GM19372 (cell line): ENCODE data around the gene CHCHD3.

Experiments used
- ATAC-seq: cut with Tn5 transposase; IDR thresholded peaks from one replicate; pipeline ENCODE4 v1.9.1; 2021; ENCODE audit warnings: mild to moderate bottlenecking, low read depth, moderate library complexity; ENCODE audit not compliant: unreplicated experiment

Gene CHCHD3

DNA sequence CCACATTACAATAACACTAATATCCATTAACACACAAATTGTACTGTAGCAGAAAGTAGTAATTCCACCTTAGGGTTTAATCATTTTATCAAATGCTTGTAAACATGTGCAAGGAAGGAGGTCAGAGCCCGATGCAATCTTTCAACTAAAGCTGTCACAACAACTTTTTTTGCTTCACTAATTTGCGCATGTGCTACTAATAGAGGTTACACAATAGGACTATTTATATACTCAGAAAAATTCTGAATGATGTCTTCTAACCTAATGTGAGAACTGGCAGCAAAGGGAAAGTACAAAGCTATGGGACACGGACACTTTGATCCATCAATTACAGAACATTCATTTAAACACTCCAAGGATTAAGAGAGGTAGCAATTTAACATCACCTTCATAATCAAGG is 244.4 kb downstream of the CHCHD3 start:
- ATAC-seq = no peak

DNA sequence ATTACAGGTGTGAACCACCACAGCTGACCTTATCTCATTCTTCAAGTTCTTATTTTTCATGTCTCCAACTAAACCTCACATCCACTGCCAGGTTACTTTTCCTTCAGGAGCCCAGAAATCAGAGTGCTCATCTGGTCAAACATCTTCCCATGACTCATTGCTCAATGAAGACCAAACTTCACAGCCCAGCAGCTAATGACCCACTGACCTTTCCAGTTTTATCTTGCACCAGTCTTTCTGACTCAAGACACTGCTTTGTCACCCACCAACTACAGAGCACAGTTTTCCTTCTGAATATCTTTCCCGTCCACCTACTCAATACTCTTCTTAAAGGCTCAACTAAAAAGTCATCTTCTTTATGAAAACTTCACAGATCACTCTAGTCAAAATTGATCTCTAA is 245.1 kb downstream of the CHCHD3 start:
- ATAC-seq = no peak

- ATAC-seq = no peak
These were observed 250.9 kb downstream of the CHCHD3 start for GRCh38 chr7:132830941-132831340.

DNA sequence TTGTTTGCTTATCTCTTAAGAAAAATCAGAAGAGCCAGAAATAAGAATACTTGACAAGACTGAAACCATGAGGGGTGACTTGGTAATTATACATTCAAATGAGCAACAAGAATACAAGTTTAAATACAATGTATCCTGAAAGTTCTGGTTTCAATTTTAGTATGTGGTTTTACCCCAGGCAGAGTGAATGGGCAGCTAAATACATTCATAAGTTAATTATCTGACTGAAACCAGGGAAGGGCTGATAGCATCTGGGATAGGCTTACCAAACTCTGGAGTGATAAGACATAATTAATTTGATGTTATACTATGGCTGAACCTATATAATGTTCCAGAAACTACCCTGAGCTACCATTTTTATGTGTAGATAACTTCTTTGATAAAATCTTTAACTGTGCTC is 253.4 kb downstream of the CHCHD3 start:
- no peak for ATAC-seq

DNA sequence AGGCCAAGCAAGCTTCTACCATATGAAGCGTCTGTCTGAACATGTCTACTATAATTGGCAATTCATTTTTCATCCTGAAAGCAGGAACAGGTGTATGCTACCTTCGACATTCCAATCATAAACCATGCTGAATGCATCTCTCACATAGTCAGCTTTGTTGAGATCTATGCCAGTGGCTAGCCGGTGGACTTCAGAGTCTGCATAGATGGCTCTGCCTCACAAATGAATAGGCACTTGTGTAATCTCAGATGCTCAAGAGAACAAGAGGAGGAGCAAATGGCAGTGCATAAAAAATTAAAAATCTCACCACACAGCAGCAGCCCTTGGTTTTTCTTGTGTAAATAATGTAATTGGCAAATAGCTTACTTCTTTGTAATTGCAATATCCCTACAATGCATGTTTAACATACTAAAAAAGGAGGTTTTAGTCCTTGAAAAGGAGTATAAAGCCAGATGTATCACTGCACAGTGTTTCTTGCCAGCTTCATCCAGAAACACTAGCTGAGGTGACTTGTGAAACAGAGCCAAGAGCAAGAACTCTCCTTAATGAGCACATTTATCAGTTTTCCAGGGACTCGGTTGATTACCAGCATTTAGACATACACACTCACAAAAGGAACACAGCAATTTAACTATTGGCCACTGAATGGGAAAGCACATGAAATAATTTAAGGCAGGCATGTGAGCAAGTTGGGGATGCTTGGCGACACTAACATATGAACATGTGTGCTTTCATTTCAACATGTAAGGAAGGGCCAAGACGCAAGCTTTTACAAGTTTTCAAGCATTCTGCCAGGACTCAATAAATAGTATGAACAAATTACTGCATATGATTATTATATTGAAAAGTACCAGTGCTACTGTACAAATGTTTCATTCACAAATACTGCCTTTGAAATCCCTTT is 255.7 kb downstream of the CHCHD3 start:
- ATAC-seq = no peak

GRCh38 chr7:132825222-132825621 is 256.7 kb downstream of the CHCHD3 start:
- no peak for ATAC-seq

GRCh38 chr7:132819648-132820047 is 262.2 kb downstream of the CHCHD3 start:
- no peak for ATAC-seq

GRCh38 chr7:132817949-132818348 is 263.9 kb downstream of the CHCHD3 start:
- ATAC-seq = no peak

DNA sequence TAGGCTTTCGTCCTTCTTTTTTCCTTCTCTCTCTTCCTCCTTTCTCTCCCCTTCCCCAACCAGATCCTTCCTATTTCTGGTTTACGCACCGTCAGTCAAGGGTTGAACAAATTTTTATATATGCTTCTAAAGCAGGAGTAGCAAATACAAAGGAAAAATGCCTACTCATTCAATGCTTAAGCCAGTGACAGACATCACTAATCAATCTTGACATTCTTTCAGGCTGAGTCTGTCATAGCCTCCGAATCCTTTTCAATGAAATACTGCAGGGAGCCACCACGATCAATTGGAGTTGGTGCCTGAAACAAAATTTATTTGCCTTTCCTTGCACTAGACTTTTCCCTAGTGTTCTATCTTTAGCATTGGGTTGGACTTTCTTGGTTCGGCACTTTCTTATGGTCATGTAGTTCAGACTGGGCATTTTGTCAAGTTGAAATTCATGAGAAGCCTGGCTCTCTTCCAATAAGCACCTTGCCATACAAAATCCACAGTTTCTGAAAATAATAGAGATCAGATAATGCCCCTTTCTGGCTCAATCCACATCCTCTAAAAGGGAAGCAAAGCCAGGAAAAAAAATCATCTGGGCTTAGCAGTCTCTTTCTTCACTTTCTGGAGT is 266.1 kb downstream of the CHCHD3 start:
- ATAC-seq = no peak

GRCh38 chr7:132815130-132815529 is 266.8 kb downstream of the CHCHD3 start:
- no peak for ATAC-seq

- no peak for ATAC-seq
These were observed 271.3 kb downstream of the CHCHD3 start for GRCh38 chr7:132810561-132810960.

GRCh38 chr7:132806834-132807233 is 275.1 kb downstream of the CHCHD3 start:
- no peak for ATAC-seq

DNA sequence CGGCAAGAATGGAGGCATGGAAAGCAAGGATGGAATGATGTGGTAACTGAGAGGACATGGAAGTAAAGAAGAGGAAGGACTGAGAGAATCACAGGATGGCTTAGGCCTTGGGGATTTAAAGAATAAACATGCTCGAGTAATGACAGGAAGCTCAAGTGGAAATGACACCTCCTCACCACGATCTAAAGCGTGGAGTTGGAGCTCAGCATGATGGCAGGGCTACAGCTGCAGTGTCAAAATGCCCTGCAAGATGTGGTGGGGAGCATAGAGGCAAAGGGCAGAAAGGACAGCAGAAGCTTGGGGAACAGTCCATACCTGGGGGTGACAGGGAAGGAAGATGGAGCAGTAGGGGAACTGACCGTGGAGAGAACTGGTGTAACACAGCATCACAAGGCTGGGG is 276.1 kb downstream of the CHCHD3 start:
- ATAC-seq = no peak

- no peak for ATAC-seq
These were observed 276.9 kb downstream of the CHCHD3 start for GRCh38 chr7:132804849-132805485.

GRCh38 chr7:132800522-132800921 is 281.4 kb downstream of the CHCHD3 start:
- ATAC-seq = no peak

DNA sequence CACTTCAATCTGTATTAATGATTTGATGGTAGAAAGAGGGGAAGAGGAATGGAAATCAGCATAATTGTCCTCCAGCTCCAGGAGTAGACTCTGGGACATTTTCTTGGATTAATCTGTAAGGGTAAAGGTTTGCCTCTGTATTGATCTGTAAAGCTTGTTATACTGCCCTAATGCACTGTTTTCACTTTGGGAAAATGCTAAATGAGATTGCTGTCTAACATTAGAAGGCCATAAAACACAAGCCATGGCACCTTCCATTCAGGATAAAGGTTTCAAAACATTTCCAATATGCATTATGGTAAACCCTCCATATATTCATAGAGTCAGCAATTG is 282.8 kb downstream of the CHCHD3 start:
- no peak for ATAC-seq

DNA sequence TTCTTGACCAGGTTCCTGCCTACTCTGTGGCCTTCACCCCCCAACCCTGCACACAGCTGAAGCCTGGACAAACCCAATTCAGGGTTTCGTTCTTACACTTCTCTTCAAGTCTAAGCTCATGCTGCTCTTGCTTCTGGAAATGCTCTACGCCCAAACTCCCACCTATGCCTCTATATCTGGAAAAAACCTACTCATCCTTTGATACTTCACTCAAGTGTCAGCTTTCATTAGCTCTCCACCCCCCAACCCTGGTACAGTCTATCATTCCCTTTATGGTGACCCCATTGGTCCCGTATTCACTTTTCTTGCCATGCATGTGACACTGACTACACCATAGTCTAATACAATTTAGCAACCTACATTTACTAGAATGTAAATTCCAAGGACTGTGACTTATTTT is 284.7 kb downstream of the CHCHD3 start:
- ATAC-seq = no peak

DNA sequence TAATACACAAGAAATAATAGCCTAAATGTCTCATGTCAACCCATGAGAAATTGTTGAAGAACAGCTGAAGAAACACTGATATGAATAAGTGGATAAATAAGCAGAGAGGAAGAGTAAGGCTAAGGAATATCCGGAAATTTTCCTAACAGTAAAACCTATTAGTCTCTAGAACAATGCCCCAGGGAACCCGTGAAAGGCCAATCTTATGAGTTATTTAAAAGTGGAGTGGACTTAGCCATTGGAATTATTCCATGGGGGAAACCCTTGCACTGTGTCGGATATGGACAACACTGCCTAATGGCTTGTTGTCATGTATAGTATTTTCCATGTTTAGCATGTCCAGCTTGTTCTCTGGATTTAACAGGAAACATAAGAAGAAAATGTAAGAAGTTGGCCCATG is 288.4 kb downstream of the CHCHD3 start:
- ATAC-seq = no peak

DNA sequence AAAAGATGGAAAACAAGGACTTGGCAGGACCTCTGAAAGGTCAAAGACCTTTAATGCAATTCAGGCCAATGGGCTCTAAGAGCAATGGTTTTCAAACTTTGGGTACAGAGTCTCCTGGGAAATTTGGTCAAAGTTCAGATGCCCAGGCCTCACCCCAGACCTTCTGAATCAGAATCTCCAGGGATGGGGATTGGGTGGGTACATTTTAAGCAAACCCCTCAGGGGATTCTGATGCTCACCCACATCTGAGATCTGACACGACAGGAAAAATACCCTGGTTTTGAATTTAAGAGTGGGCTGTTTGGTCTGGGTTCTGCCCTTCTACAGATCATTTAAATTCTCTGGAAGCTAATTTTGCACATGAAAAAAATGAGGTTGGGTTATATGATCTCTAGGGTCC is 290.9 kb downstream of the CHCHD3 start:
- ATAC-seq = no peak

DNA sequence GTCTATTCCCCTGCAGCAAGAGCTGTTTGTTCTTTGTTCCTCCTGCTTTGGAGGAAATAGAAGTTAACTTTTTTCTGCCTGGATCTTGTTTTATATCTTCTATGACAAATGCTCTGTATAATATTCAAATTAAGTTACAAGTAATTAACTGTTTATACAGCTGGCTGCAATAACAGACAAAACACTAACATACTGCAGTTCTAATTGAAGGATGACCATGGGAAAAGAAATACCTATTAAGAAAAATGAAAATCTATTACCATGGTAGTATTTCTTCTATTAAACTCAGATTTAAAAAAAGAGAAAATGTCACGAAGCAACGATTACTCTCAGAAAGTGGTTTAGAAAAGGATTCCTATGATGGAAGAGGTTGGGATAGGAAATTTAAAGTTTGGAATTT is 291.8 kb downstream of the CHCHD3 start:
- no peak for ATAC-seq

- ATAC-seq = no peak
These were observed 292.6 kb downstream of the CHCHD3 start for GRCh38 chr7:132789281-132789680.

DNA sequence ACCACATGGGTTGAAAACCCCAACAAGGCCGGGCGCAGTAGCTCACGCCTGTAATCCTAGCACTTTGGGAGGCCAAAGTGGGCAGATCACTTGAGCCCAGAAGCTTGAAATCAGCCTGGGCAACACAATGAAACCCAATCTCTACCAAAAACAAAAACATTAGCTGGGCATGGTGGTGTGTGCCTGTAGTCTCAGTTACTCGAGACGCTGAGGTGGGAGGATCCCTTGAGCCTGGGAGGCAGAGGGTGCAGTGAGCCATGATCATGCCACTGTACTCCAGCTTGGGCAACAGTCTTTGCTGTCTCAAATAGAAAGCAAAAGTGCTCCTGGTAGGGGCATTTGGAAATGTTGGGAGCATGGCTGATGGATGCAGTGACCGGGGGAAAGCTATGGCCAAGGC is 296.0 kb downstream of the CHCHD3 start:
- ATAC-seq = no peak
